Fibroblast of the conjunctiva (primary cell): ENCODE measurements around the gene MED20.

Experiments
- DNase-seq: peaks from one replicate; pipeline ENCODE4 v3.0.0-alpha.2; 2010; ENCODE audit warnings: low read depth

MED20 gene

DNA sequence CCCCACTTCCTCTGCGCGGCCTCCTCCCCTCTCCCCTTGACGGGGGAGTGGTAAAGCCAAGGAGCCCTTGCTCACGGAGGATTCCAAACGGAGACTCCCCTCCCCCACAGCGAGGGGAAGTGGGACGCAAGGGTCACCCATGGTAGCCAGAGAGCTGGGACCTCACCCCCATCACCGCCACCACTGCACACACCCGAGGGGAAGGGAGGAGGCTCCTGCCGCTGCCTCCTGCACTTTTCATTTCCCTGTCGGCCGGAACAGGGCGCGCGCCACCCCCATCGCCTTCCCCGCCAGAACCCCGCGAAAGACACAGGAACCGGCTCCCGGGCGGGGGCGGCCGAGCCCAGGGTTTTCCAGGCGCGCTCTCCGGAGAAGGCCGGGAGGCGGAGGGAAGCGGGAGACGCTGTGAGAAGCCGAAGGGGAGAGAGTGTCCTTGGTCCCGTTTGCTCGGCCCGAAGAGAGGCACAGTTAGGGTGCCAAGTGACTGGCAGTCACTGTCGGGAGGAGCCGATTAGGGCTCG is 19.9 kb upstream of the MED20 start:
- DNase-seq = no peak

DNA sequence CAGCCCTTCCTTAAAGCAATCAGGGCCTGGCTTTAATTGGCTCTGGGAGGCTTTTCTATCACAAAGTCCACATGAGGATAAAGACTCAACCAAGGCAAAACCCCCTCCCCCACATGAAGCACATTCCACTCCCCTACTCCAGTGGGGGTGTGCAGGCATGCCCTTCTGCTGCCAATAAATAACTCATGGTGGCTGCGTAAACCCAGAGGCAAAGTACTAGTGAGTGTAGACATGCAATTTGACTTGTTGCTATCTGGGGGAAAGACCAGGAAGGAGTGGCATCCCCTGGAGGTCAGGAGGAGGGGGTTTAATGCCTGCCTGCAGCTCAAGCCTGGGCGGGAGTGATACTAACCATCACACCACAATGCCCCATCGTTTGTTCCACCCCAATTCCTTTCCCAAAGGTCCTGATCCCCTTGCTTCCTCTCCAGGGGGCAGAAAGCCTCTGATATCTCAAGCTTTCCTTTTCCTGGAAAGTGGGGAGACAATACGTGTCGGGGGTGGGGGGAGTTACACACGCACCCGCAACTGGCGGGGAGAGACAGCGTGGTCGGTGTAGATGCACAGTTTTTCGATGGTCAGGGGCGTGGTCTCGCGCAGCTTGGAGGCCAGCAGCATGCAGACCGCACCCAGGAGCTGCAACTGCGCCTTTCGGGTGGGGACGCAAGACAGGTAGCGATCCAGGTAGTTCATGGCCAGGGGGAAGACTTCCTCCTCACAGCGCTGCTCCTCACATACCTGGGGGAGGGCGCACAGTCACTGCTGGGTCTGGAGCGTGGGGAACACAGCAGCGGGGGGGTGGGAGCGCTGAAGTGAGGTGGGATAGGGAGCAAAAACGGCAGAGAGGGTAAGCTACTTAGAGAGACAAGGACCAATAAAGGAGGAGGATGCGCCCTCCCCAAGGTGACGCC is 19.2 kb upstream of the MED20 start:
- no peak for DNase-seq

DNA sequence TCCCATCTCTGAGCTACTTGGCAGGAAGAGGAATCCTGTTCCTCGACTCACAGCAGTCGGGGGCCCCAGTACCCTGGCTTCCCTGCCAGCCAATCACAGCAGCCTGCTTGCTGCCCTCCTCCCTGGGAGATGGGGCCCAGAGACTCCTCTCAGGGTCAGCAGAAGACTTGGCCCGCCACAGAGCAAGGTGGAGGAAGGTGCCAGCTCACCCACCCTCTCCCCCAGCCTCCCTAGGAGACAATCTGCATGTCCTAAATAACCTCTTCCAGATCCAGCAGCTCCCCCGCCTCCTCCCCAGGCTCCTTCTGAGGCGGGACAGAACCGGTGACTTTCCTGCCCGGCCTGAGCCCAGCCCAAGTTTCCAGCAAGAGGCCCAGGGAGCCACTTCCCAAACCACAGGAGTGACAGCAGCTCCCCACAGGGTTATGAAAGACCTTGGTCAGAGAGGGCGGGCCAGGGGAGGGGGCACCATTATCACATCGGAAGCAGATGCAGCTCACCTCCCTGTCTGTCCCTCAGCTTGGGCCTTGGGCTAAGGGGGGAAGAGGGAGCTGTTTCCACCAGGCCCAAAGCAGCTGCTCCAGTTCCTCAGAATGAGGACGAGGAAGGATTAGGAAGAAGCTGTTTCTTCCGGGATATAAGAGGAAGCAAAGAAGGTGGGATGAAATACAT is 18.4 kb upstream of the MED20 start:
- DNase-seq = no peak

DNA sequence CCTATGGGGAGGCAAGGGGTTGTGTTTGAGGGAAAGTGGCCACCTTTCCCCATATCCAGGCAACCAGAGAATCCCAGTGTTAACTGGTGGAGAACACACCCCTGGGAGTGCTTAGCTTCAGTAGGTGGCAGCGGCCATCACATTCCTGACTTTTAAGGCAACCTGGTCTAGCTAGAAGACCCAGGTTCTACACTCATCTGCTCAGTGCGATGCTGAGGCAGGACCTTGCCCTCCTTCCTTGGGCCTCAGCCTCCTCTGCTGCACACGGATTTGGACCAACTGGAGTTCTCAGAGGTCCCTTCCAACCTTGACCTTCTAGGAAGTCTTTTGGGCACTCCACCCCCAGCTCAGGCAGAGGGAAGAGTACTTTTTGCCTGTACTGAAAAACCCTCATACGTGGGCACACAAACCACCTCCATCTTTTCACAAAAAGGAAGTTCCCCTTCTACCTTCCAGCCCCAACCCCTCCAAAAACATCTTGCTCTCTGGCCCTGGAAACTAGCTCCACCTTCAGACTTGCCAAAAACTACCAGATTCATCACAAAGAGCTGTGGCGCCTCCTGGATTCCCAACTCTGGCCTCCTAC is 17.7 kb upstream of the MED20 start:
- DNase-seq = no peak

DNA sequence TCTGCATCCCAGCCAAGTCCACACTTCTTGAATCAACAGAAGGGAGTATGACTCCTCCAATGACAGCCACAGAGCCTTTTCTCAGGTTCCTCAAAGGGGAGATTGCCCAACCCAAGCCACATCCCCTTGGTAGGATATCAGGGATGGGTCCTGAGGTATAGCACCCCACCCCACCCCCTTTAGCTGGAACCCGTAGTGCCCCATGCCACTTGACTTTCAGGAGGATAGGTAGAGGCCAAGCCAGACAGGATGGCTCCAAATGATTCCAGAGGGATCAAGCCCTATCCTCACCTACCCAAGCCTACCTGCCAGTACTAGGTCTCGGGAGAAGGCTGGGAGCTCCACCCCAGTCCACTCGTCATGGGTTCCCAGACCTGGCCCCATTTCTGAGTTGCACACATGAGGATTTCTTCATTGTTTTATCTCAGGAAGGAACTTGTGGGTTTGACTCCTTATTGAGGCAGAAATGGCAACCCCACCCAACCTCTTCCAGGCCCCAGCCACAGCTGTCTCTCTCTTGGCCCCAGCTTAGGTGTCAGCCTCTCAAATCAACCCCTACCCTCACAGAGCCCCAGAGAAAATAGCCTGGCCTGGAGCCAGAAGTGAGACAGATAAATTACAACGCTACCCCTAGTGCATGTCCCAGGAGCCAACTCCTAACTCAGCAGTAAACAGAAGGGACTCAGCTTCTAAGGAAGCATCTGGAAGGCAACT is 17.1 kb upstream of the MED20 start:
- DNase-seq = no peak

DNA sequence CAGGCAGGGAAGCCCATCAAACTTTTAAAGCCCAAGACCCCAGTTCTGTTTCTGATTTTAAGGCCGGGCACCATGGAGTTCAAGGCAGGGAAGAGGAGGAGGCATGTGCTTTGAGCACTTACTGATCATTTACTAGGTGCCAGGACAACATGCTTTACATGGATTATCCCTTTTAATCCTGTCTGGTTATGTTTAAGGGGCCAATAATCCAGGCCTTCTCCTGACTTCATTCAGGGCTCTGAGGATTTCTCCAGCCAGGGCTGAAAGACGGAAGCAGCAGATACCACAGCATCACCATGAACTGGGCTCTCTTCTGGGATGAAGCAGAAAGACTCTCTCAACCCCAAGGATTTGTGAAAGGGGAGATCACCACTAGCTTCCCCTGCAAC is 16.5 kb upstream of the MED20 start:
- DNase-seq = no peak

DNA sequence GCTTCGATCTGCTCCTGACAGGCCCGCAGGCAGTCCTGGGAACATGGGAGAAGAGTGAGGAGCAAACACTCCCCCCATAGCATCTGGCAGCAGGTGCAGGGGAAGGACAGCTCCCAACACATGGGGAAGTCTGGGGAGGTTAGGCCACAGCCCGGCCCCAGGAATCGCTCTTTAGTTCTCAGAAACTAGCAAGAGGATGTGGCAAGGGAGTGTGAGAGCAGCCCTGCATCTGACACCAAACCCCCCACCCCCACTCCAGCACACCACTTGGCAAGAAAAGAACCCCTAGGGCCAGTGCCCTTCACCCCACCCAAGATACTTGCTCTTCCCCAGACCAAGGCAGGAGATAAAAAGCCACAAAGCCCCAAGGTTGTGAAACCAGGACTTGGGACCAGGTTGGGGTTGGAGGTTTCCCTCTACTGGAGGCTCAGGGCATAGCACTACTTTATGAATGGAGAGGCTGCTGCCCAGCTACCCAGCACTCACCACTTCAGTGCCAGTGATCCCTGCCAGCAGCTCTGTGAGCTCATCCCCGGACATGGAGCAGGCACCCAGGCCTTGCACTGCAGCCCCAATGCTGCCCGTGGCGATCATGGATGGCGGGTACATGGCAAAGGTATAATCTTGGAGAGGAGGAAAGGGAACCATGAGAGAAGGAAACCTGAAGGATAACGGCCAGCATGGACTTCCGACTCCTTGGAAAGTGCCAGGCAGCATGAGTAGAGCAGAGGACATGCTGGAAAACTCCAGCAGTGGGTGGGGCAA is 15.3 kb upstream of the MED20 start:
- peak; percentile 82 for DNase-seq

DNA sequence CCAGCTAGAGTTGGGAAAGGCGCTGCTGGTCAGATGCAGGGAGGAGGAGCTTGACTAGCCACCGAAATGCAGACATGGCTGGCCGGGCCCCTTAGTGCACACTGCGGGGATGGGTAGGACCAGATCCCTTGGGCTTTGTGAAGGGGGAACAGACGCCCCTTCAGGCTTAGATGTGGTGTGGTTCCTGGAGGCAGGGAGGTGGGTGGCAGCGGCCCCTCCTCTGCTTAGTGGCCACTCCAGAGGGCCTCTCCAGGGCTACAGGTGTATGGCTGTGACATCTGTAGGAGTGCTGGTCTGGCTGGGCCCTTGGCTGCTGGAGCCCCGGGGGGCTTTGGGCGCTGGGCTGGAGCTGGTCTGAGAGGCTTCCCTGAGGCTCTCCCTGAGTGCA is 14.7 kb upstream of the MED20 start:
- DNase-seq = no peak

DNA sequence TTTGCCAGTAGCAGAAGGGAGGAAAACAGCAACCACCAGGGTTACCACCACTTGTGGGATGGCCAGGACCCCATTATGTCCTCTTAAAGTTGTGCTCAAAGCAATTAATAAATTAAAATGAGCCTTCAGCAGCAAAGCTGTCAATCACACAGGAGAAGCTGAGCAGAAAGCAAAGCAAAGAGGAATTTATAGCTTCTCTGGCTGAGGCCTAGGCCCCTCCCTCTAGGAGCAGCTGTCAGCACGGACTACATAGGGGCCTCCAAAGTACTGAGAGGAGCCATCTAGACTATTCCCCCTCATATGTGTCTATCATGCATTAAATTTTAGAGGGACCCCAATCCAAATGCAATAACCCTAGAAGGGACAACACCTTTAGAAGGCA is 14.2 kb upstream of the MED20 start:
- no peak for DNase-seq

DNA sequence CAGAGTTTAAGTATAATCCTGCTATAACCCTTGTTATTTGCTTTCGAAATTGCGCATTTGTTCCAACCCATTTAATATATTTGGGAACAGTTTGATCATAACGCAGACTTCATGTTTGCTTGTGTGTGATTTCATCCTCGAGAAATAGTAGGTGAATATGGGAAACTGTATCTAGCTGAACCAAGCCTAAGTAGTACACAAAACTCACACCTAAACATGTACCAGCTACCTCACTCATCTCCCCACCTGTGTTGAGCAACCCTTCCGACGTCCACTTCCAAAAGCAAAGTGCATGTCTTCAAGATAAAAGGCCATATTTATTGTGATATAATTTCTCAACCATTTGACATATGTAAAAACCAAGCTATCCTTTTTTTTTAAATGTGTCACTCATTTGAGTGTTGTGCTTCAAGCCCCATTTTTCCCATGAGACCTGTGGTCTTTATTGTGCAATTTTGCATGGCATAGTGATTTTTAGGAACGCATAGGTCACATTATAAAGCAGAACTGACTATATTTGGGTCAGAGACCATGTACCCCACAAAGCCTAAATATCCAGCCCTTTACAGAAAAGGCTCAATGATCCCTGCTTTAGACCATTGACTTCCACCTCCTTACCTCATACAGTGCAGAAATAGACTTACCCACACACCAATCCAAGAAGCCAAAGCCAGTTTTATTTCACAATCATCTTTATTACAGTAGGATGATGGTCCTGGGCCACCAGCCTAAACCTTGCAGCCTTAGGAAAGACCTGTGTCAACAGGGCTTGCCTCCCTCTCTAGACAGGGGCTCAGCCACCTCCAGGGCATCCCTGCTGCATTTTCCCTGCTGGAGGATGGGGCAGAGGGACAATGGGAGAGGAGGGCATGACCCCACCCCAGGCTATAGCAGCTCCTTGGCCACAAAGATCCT is 13.6 kb upstream of the MED20 start:
- no peak for DNase-seq

DNA sequence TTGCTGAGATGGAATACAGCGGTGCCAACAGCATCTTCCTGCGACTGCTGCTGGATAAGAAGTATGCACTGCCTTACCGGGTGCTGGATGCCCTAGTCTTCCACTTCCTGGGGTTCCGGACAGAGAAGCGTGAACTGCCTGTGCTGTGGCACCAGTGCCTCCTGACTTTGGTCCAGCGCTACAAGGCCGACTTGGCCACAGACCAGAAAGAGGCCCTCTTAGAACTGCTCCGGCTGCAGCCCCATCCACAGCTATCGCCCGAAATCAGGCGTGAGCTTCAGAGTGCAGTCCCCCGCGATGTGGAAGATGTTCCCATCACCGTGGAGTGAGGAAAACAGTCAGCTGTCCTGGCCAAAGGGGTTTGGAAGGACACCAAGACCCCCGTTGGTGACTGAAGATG is 11.4 kb upstream of the MED20 start:
- no peak for DNase-seq

DNA sequence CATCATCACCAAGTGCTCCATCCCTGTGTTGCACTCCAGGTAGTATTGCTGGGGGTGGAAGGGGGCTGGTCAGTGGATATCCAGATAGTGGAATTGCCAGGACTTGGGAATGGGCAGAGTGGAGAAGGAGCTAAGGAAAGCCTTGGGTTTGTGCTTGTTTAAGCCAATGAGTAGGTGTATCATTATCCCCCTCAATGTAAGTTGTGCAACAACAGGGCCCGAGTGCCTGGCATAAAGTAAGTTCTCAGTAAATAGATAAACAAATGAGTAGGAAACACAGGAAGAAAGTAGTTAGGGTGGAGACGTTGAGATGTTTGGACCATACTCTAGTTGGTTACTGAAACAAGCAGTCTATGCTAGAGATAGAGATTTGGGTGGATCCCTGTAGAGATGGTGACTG is 10.9 kb upstream of the MED20 start:
- no peak for DNase-seq

DNA sequence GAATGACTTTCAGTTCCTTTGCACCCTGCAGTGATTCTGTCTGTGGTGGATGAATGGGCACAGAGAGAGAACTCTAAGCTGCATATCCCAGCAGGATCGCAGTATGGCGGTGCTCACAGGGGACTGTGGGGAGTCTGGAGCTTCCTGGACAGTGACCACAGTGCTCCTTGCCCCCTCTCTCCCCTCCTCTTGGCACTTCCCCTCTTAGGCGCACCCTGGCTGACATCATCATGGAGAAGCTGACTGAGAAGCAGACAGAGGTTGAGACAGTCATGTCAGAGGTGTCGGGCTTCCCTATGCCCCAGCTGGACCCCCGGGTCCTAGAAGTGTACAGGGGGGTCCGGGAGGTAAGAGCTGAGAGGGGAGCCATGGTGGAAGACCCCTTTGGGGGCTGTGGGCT is 9.0 kb upstream of the MED20 start:
- no peak for DNase-seq

DNA sequence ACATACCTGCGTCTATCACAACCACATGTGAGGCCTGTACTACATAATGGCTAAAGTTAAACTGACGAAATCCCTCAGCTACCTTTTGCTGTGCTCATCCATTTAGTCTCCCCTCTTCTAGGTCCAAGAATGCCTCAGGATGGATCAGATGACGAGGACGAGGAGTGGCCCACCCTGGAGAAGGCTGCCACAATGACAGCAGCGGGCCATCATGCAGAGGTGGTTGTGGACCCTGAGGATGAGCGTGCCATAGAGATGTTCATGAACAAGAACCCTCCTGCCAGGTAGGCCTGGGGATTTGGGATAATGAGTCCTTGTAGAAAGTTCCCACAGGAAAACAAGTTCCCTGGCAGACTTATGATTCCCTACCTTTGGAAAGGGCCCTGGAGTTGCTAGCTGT is 6.3 kb upstream of the MED20 start:
- no peak for DNase-seq

DNA sequence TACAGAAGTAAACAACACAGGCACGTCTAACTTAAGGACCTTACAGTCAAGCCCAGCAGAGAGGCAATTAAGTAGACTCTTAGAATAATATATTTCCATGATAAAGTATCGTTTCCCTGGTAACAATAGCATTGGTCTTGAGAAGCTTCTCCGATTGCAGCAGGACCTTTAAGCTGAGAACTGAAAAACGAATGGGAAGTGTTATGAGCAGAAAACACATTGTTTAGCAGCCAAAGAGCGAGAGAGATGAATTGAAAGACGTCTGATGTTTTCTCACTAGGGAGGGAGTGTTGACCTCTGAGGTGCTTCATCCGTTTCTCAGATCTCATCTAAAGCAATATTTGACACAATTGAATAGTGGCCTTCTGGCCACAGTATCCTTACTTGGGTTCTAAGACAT is 1.2 kb upstream of the MED20 start:
- DNase-seq = no peak

DNA sequence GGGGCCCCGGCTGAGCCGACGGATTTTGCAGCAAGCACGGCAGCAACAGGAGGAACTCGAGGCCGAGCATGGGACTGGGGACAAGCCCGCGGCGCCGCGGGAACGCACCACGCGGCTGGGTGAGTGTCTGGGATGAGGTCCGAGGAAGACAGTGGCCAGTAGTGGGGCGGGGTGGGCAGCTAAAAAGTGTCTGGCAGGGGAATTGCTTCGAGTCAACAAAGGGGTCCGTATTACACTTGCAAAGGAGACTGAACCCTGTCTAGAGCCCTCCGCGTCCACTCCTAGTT is 716 bp upstream of the MED20 start:
- no peak for DNase-seq

DNA sequence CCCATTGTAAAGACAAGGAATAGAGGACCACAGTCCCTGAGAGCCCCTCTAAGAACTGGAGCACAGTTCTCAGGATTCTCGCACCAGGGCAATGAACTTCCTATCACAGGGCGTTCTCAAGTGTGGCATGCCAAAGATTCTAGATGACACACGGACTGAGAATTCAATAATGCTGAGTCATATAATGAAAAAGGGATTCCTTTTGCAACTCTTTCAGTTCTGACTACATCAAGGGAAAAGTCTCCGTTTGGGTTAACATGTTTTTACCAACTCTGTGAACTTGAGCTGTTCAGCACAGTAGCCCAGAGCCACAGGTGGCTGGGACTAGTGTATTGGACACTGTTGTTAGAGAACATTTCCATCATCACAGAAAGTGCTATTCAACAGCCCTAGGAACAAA is 3.4 kb downstream of the MED20 start:
- DNase-seq = peak; percentile 84

DNA sequence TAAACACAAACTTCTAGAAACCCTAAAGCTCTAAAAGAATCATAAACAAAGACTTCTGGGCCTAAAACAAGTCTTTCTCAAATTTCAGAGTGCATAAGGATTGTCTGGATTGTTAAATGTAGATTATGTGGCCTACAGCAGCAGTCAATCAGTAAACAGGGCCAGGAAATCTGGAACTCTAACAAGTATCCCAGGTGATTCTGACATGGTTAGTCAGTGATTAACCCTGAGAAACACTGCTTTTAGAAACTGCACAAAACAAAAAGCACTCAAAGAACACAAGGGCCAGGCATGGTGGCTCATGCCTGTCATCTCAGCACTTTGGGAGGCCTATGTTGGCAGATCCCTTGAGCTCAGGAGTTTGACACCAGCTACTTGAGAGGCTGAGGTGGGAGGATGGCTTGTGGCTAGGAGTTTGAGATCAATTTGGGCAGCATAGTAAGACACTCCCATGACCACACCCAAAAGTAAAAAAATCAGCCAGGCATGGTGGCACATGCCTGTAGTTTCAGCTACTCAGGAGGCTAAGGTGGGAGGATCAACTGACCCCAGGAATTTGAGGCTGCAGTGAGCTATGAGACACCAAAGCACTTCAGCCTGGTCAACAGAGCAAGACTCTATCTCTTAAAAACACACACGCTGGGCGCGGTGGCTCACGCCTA is 5.9 kb downstream of the MED20 start:
- no peak for DNase-seq

DNA sequence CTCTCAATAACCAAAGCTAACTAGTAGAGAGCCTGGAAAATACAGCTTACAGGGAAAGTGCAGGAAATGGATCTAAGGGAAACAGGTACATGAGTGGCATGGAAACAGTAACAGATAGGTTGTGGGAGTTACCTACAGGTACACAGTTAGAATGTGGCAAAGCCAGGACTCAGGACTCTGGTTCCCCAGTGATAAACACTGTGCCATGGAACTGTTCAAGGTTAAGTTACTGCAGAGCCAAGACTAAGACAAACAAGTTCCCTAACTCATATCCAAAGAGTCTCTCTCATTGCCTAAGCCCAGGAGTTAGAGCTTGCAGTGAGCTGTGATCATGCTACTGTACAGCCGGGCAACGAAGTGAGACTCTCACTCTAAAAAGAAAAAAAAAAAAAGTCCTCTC is 6.6 kb downstream of the MED20 start:
- DNase-seq = no peak

DNA sequence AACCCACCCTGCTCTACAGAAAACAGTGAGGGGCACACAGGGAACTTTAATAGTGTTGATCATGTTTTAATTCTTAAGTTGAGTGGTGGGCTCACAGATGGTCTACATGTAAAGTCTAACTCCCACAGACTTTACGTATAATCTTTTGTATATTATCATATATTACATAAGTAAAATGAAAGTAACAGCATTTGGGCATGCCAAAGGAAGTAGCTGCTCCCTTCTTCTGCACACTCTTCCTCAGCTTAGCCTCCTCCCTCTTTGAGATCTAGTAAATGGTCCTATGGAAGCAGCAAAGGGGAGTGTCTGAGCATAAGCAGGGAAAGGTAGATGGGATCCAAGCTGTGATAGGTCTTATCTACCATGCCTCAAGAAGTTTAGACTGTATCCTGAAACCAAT is 11.2 kb downstream of the MED20 start:
- no peak for DNase-seq
